Measurements from ENCODE around the gene PSMB11. TPM values are rescaled to one million over a fixed set of nuclear protein-coding genes. Genes with fewer than 3 reads are reported as not detected.

PSMB11 gene
- total RNA-seq, 1 experiment from 2014 or later = not detected

GRCh38 chr14:23021434-23021833 is 20.6 kb upstream of the PSMB11 start:
- H3K9me2 ChIP-seq (ENCODE audit: insufficient read depth) = no peaks in the 10 kb centered on the region
- ATAC-seq = no peak
- H3K79me2 ChIP-seq (ENCODE audit: insufficient read depth, low read length) = no peaks in the 10 kb centered on the region
- peaks cover 6 to 16% of the 10 kb centered on the region in 2 experiments; a peak in 3 of 4 replicates for H3K4me1 ChIP-seq (ENCODE audit: control insufficient read depth in 1 of 2, insufficient read depth in 2 of 2, low read length in 2 of 2)
- H3K27ac ChIP-seq (ENCODE audit: low read depth, low read length) = no peak overlapping the region
- no peak overlapping the region for H3K4me3 ChIP-seq (replicated peaks in 1 of 2; ENCODE audit: low read depth in 1 of 2, low read length in 2 of 2)
- H3K9me3 ChIP-seq (ENCODE audit: control insufficient read depth in 1 of 2, insufficient read depth in 1 of 2, low read depth in 1 of 2, low read length in 2 of 2) = no peaks in the 10 kb centered on the region
- no peak for TF ChIP-seq CTCF (IDR thresholded peaks at IDR 0.05 in 2 of 3, conservative IDR thresholded peaks at IDR 0.05 in 1 of 3; ENCODE audit: borderline replicate concordance in 1 of 3, insufficient read depth in 1 of 3, low read depth in 2 of 3, low read length in 2 of 3)
- no peak for TF ChIP-seq EGR1 (IDR thresholded peaks at IDR 0.05; ENCODE audit: low read depth)
- no peak for TF ChIP-seq ELF1 (IDR thresholded peaks at IDR 0.05; ENCODE audit: borderline replicate concordance, low read depth)
- no peak for TF ChIP-seq RAD21 (IDR thresholded peaks at IDR 0.05; ENCODE audit: low read depth)
- no peak for TF ChIP-seq TCF7L2 (IDR thresholded peaks at IDR 0.05; ENCODE audit: borderline replicate concordance, extremely low read depth, insufficient read depth, insufficient read length)
- no peak for TF ChIP-seq JUND (IDR thresholded peaks at IDR 0.05)
- TF ChIP-seq ZNF274 (IDR thresholded peaks at IDR 0.05; ENCODE audit: low read depth, low read length) = no peak
- no peak for TF ChIP-seq ATF3 (IDR thresholded peaks at IDR 0.05)
- no peak for TF ChIP-seq CEBPB (IDR thresholded peaks at IDR 0.05; ENCODE audit: low read depth)
- no peak for TF ChIP-seq EZH2phosphoT487 (IDR thresholded peaks at IDR 0.05; ENCODE audit: borderline replicate concordance)
- no peak for TF ChIP-seq SP1 (IDR thresholded peaks at IDR 0.05; ENCODE audit: low read depth)
- TF ChIP-seq SIN3A (IDR thresholded peaks at IDR 0.05; ENCODE audit: low read depth) = no peak
- H4K20me1 ChIP-seq (ENCODE audit: insufficient read depth) = no peaks in the 10 kb centered on the region
- CTCF ChIA-PET = interaction anchor here (1.0 kb wide), 1 partner anchor 35 kb away, joined by 3 read pairs; no protein-coding TSS in a partner anchor
- H3K9ac ChIP-seq (ENCODE audit: low read length) = no peak overlapping the region
- DNase-seq (ENCODE audit: low read depth, low spot score) = no peak
- BruUV-seq (replicated peaks) = no TSS peak
- intact Hi-C loops (cut with micrococcal nuclease) = no loop called here
- peaks cover 0 to 12% of the 10 kb centered on the region in 2 experiments; a peak in 2 of 4 replicates for H3K36me3 ChIP-seq (ENCODE audit: control insufficient read depth in 1 of 2, insufficient read depth in 2 of 2, low read length in 2 of 2)
- H3K27me3 ChIP-seq (ENCODE audit: insufficient read depth, low read length) = no peaks in the 10 kb centered on the region
- H2AFZ ChIP-seq (ENCODE audit: low read depth, low read length, poor library complexity, severe bottlenecking) = no peak overlapping the region
- POLR2A ChIA-PET = no interaction called here
- H3K4me2 ChIP-seq (ENCODE audit: low read length) = no peak overlapping the region
- RAD21 ChIA-PET (ENCODE audit: low non-redundant PET in 1 of 2, low total read pairs in 2 of 2, uncharacterized antibody in 2 of 2, unreplicated experiment in 2 of 2) = no interaction called here
